HUES6 (cell line): ENCODE results near the gene RNF144A.

Source experiments
- H3K27ac ChIP-seq: 2 replicates; pipeline ENCODE4 v1.7.0; 2013; ENCODE audit warnings: low read depth, mild to moderate bottlenecking, low read length, inconsistent platforms
- H3K27me3 ChIP-seq: 2 replicates; pipeline ENCODE4 v1.6.1; 2013; ENCODE audit warnings: low read length; ENCODE audit not compliant: control insufficient read depth, insufficient read depth
- H3K36me3 ChIP-seq: 2 replicates; pipeline ENCODE4 v1.6.1; 2013; ENCODE audit warnings: low read length; ENCODE audit not compliant: control insufficient read depth, insufficient read depth
- H3K4me1 ChIP-seq: 2 replicates; pipeline ENCODE4 v1.6.1; 2013; ENCODE audit warnings: low read length; ENCODE audit not compliant: control insufficient read depth, insufficient read depth
- H3K4me3 ChIP-seq: 2 replicates; pipeline ENCODE4 v1.5.1; 2013; ENCODE audit warnings: low read depth, low read length
- H3K9ac ChIP-seq: one replicate; pipeline ENCODE4 v1.6.1; 2013; ENCODE audit warnings: mild to moderate bottlenecking, low read length
- H3K9me3 ChIP-seq: 2 replicates; pipeline ENCODE4 v1.6.1; 2013; ENCODE audit warnings: low read depth, low read length; ENCODE audit not compliant: control insufficient read depth, insufficient read depth

Gene RNF144A

GRCh38 chr2:6959751-6960150, 42.5 kb downstream of the RNF144A start:
- Histone ChIP-seq H3K9me3 (no peaks in the 10 kb centered on the region), H3K9ac (no peak overlapping the region), H3K36me3 (no peaks in the 10 kb centered on the region)

DNA sequence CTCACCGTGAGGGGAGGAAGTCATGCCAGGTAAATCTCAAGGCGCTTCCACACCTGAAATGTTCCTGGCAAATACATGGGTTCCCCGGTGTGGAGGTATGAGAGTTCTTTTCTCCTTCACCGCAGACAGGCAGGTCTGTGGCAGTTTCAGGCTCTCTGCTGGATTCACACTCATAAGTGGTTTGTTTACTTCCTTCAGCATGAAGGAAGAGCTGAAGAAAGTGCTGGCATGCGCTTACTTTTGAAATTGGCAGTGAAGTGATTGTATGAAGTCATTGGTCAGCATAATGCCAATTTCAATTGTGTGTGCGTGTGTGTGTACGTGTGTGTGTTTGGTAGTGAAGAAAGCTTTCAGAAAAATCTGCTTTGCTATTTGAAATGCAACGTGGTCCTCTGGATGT, 43.4 kb downstream of the RNF144A start:
- no peak overlapping the region for H3K27ac ChIP-seq
- no peaks in the 10 kb centered on the region for H3K36me3 ChIP-seq
- H3K9me3 ChIP-seq = no peaks in the 10 kb centered on the region
- H3K9ac ChIP-seq = no peak overlapping the region
- no peaks in the 10 kb centered on the region for H3K4me1 ChIP-seq
- H3K27me3 ChIP-seq = no peaks in the 10 kb centered on the region
- no peak overlapping the region for H3K4me3 ChIP-seq

More at GRCh38 chr2:6959751-6960150, 42.5 kb downstream of the RNF144A start:
- no peak overlapping the region for H3K27ac ChIP-seq
- no peaks in the 10 kb centered on the region for H3K4me1 ChIP-seq
- no peaks in the 10 kb centered on the region for H3K27me3 ChIP-seq
- H3K4me3 ChIP-seq = no peak overlapping the region

- H3K36me3 ChIP-seq = no peaks in the 10 kb centered on the region
These were observed 46.5 kb downstream of the RNF144A start for GRCh38 chr2:6963727-6964126.

DNA sequence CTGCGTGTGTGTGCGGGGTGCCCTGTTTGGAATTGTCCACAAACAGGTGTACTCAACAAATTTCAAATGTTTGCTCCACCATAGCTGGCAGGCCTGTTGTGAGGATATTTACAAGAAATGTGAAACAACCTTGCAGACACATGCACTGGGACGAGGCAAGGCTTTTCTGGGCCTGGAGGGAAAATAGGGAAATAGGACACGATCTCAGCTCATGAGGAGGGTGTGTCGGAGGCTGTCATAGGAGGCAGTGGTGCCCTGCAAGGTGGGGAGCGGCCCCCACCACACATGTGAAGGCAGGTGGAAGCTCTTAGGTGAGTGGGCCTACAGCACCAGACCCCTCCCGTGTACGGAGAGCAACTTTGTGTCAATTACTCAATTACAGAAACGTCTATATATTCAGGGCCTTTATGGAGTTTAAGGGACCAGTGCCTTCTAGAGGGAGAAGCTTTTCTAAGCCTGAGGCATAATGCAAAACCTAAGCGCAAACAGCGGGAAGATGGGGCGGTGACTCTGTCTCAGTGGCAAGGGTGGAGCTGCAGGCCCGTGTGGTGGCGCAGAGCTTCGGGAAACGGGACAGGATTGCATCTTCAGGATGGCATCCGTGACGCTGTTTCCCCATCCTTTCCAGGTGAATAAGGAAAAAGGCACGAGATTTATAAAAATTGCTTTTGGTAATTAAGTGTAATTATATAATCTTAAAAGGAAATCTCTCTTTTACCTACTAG, 48.0 kb downstream of the RNF144A start:
- Histone ChIP-seq H3K27ac (no peak overlapping the region), H3K9ac (no peak overlapping the region), H3K4me3 (no peak overlapping the region), H3K36me3 (no peaks in the 10 kb centered on the region), H3K9me3 (no peaks in the 10 kb centered on the region), H3K27me3 (no peaks in the 10 kb centered on the region), H3K4me1 (no peaks in the 10 kb centered on the region)

More at GRCh38 chr2:6963727-6964126, 46.5 kb downstream of the RNF144A start:
- no peak overlapping the region for H3K9ac ChIP-seq
- no peaks in the 10 kb centered on the region for H3K27me3 ChIP-seq
- no peaks in the 10 kb centered on the region for H3K4me1 ChIP-seq
- no peak overlapping the region for H3K27ac ChIP-seq
- no peak overlapping the region for H3K4me3 ChIP-seq
- H3K9me3 ChIP-seq = no peaks in the 10 kb centered on the region

DNA sequence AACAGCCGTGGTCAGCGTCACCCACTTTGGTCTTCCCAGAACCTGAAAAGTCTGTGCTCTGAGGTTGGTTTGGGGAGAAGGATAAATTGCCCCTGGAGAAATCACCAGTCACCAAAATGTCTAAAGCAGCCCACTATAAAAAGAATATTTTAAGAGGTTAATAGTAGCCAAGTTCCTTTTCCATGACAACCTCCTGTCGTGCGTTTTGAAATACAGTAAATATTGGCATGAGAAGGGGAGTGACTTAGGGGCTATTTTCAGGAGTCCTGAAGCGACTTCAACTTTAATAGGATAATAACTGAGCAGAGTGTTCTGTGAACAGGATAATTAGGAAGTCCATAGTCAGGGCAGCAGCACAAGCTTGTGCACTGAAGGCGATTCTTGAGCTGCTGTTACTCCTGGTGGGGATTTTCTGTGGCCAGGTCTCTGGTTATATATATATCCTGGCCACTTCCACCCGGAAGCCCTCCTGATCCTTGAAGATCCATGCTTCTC, 49.3 kb downstream of the RNF144A start:
- Histone ChIP-seq H3K27me3 (no peaks in the 10 kb centered on the region), H3K4me1 (no peaks in the 10 kb centered on the region), H3K4me3 (no peak overlapping the region), H3K9me3 (no peaks in the 10 kb centered on the region), H3K36me3 (0 out of 2 replicates have a peak, but pooled peaks cover 3% of the 10 kb centered on the region), H3K27ac (no peak overlapping the region), H3K9ac (no peak overlapping the region)

DNA sequence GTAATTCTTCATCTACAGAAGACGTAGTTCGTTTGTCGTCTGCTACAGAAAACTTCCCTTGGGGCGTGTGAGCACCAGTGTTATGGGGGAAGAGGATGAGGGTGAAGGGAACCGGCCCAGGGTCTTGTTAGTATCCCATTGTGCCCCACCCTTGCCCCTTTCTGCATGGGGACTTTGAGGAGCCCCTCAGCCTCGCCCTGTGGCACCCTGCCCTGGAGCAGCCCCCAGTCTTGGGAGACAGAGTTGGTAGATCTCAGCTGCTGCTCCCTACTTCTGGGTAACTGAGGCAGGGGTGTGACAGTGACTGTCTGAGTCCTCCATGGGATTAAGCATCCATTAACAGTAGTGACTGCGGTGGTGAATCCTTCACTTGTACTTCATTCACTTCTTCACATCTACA, 50.1 kb downstream of the RNF144A start:
- Histone ChIP-seq H3K36me3 (0 out of 2 replicates have a peak, but pooled peaks cover 3% of the 10 kb centered on the region), H3K9me3 (no peaks in the 10 kb centered on the region), H3K4me1 (no peaks in the 10 kb centered on the region), H3K9ac (no peak overlapping the region), H3K27ac (no peak overlapping the region), H3K4me3 (no peak overlapping the region), H3K27me3 (no peaks in the 10 kb centered on the region)

- H3K36me3 ChIP-seq = 0 out of 2 replicates have a peak, but pooled peaks cover 3% of the 10 kb centered on the region
- no peak overlapping the region for H3K27ac ChIP-seq
- H3K9ac ChIP-seq = no peak overlapping the region
- no peaks in the 10 kb centered on the region for H3K9me3 ChIP-seq
- H3K27me3 ChIP-seq = no peaks in the 10 kb centered on the region
- H3K4me3 ChIP-seq = no peak overlapping the region
- no peaks in the 10 kb centered on the region for H3K4me1 ChIP-seq
These were observed 51.3 kb downstream of the RNF144A start for GRCh38 chr2:6968319-6969100.

- Histone ChIP-seq H3K9ac (no peak overlapping the region), H3K36me3 (0 out of 2 replicates have a peak, but pooled peaks cover 3% of the 10 kb centered on the region), H3K27me3 (no peaks in the 10 kb centered on the region), H3K27ac (no peak overlapping the region), H3K4me3 (no peak overlapping the region), H3K9me3 (no peaks in the 10 kb centered on the region), H3K4me1 (no peaks in the 10 kb centered on the region)
These were observed 53.3 kb downstream of the RNF144A start for GRCh38 chr2:6970551-6970950.

DNA sequence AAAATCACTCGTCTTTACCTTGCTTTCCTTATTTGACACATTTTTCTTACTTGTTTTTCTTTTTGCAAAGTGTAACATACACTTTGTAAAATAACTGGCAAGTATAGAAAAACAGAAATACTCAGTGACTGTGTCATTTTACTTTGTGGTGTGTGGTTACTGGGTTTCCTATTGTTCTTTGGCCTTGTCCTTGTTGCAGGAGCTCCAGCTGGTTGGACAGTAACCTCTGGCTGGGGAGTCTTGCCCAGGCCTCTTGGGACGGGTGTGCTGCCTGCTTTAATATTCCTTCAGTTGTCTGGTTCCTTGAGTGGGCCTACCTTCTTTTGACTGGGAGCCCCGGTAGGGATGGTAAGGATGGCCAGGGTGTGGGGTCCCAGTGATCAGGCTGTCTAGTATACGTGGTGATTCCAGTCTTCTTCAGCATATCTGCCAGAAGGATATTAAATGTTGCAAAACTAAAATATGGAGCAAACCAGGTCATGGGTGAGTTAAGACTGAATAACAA, 53.8 kb downstream of the RNF144A start:
- H3K9ac ChIP-seq = no peak overlapping the region
- no peaks in the 10 kb centered on the region for H3K27me3 ChIP-seq
- H3K27ac ChIP-seq = no peak overlapping the region
- no peaks in the 10 kb centered on the region for H3K4me1 ChIP-seq
- H3K36me3 ChIP-seq = 0 out of 2 replicates have a peak, but pooled peaks cover 3% of the 10 kb centered on the region
- no peaks in the 10 kb centered on the region for H3K9me3 ChIP-seq
- H3K4me3 ChIP-seq = no peak overlapping the region

DNA sequence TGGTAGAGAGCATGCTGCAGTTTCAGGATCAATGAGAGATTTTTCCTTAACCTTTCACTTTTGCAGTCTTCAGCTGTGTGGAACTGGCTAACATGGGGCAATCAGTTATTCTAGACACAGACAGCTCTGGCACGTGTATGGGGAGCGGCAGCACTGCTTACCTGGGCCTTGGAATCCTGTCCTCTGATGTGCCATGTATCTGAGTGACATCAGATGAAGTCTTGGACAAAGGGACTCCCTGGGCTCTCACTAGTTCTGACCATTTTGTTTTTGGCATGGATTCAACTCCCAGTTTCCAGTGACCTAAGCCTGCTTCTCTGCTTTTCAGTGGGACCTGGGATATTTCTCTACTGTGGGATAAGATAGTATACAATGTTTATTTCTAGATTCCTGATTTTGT, 54.3 kb downstream of the RNF144A start:
- no peak overlapping the region for H3K4me3 ChIP-seq
- H3K9ac ChIP-seq = no peak overlapping the region
- no peaks in the 10 kb centered on the region for H3K27me3 ChIP-seq
- H3K36me3 ChIP-seq = 0 out of 2 replicates have a peak, but pooled peaks cover 3% of the 10 kb centered on the region
- H3K27ac ChIP-seq = no peak overlapping the region
- H3K4me1 ChIP-seq = no peaks in the 10 kb centered on the region
- H3K9me3 ChIP-seq = no peaks in the 10 kb centered on the region
